ENCODE results near the gene LIMS3.
"Not testable (repeated sequence)": the region's sequence is repeated elsewhere in the genome, so short reads cannot be mapped to it uniquely, and the experiment has no call there.

GRCh38 chr2:109947262-109947958 is 48.9 kb downstream of the LIMS3 start:
- not testable (repeated sequence) for TF ChIP-seq POLR2A, TAF1, POLR2AphosphoS5 (IDR thresholded peaks at IDR 0.05; ENCODE audit: low read depth, low read length)

All from GM12891 (cell line).